GM21447 (cell line): ENCODE measurements around the gene PCDHGA6.
"Not testable (repeated sequence)": the region's sequence is repeated elsewhere in the genome, so short reads cannot be mapped to it uniquely, and the experiment has no call there.

Experiments
- ATAC-seq: cut with Tn5 transposase; IDR thresholded peaks from one replicate; pipeline ENCODE4 v1.9.1; 2021; ENCODE audit not compliant: unreplicated experiment

Gene PCDHGA6

GRCh38 chr5:141359790-141360426 lies 13.8 kb upstream of the PCDHGA6 start, which contains the start of gene PCDHGB2:
Gene PCDHGB2, plus strand, starts transcription at chr5:141359994. Its CDS starts 142 bp downstream, at chr5:141360136.
- ATAC-seq = no peak

- no peak for ATAC-seq
Observed at GRCh38 chr5:141360685-141361084, 13.0 kb upstream of the PCDHGA6 start.

- no peak for ATAC-seq
Observed at GRCh38 chr5:141362719-141363118, 11.0 kb upstream of the PCDHGA6 start.

- ATAC-seq = no peak
Observed at GRCh38 chr5:141363952-141364660, 9.6 kb upstream of the PCDHGA6 start, which contains the start of gene PCDHGA5. Gene PCDHGA5, plus strand, starts transcription at chr5:141364162. Its CDS starts 169 bp downstream, at chr5:141364331.

- ATAC-seq = no peak
Observed at GRCh38 chr5:141366016-141366896, 7.4 kb upstream of the PCDHGA6 start.

GRCh38 chr5:141369994-141370848 lies 3.5 kb upstream of the PCDHGA6 start, which contains the start of gene PCDHGB3:
Gene PCDHGB3, plus strand, starts transcription at chr5:141370242. Its CDS starts 153 bp downstream, at chr5:141370395.
- ATAC-seq = no peak

- ATAC-seq = no peak
Observed at GRCh38 chr5:141371572-141372475, 1.9 kb upstream of the PCDHGA6 start.

- no peak for ATAC-seq
Observed at GRCh38 chr5:141374627-141375026, 936 bp downstream of the PCDHGA6 start.

GRCh38 chr5:141375444-141376155 lies 1.9 kb downstream of the PCDHGA6 start:
- not testable (repeated sequence) for ATAC-seq

GRCh38 chr5:141382469-141383294 lies 9.0 kb downstream of the PCDHGA6 start, which contains the start of gene PCDHGA7:
Gene PCDHGA7, plus strand, starts transcription at chr5:141382742. Its CDS starts 158 bp downstream, at chr5:141382900.
- ATAC-seq = no peak

- no peak for ATAC-seq
Observed at GRCh38 chr5:141383345-141383744, 9.7 kb downstream of the PCDHGA6 start.

GRCh38 chr5:141384471-141385267 lies 11.0 kb downstream of the PCDHGA6 start:
- ATAC-seq = no peak

- ATAC-seq = not testable (repeated sequence)
Observed at GRCh38 chr5:141387557-141388311, 14.0 kb downstream of the PCDHGA6 start, which contains the start of gene PCDHGB4. Gene PCDHGB4, plus strand, starts transcription at chr5:141387698. Its CDS starts 187 bp downstream, at chr5:141387885.

- ATAC-seq = no peak
Observed at GRCh38 chr5:141388661-141389060, 15.0 kb downstream of the PCDHGA6 start.

GRCh38 chr5:141389153-141390042 lies 15.7 kb downstream of the PCDHGA6 start:
- ATAC-seq = no peak
